Stimulated activated CD8-positive, alpha-beta memory T cell treated with anti-CD3 and anti-CD28 coated beads, Interleukin-4, amount 100 ng/mL, for 24 hours (primary cell): Measurements from ENCODE around the gene CCM2.
"Not testable (repeated sequence)": the region's sequence is repeated elsewhere in the genome, so short reads cannot be mapped to it uniquely, and the experiment has no call there.

Source experiments
- DNase-seq: peaks from one replicate; pipeline ENCODE4 v3.0.0-alpha.2; 2020; ENCODE audit warnings: low read depth

Gene CCM2

GRCh38 chr7:45034710-45035109 lies 34.7 kb downstream of the CCM2 start:
- not testable (repeated sequence) for DNase-seq

- no peak for DNase-seq
Measured at GRCh38 chr7:45035371-45035770, 35.4 kb downstream of the CCM2 start.

GRCh38 chr7:45035893-45036292 lies 35.9 kb downstream of the CCM2 start:
- DNase-seq = no peak

- no peak for DNase-seq
Measured at GRCh38 chr7:45036317-45036716, 36.3 kb downstream of the CCM2 start.

- DNase-seq = no peak
Measured at GRCh38 chr7:45036796-45037195, 36.8 kb downstream of the CCM2 start.

- no peak for DNase-seq
Measured at GRCh38 chr7:45037876-45038275, 37.9 kb downstream of the CCM2 start.

- DNase-seq = no peak
Measured at GRCh38 chr7:45039106-45039505, 39.1 kb downstream of the CCM2 start.

- no peak for DNase-seq
Measured at GRCh38 chr7:45044338-45044737, 44.3 kb downstream of the CCM2 start.

- no peak for DNase-seq
Measured at GRCh38 chr7:45048748-45049147, 48.7 kb downstream of the CCM2 start.

- DNase-seq = no peak
Measured at GRCh38 chr7:45050198-45050597, 50.2 kb downstream of the CCM2 start.

GRCh38 chr7:45052011-45052410 lies 52.0 kb downstream of the CCM2 start:
- DNase-seq = no peak

- DNase-seq = no peak
Measured at GRCh38 chr7:45053401-45053800, 53.4 kb downstream of the CCM2 start.

GRCh38 chr7:45053941-45054340 lies 53.9 kb downstream of the CCM2 start:
- DNase-seq = no peak

GRCh38 chr7:45054442-45054841 lies 54.4 kb downstream of the CCM2 start:
- no peak for DNase-seq

GRCh38 chr7:45055016-45055415 lies 55.0 kb downstream of the CCM2 start:
- no peak for DNase-seq

- no peak for DNase-seq
Measured at GRCh38 chr7:45055594-45056219, 55.7 kb downstream of the CCM2 start.

- no peak for DNase-seq
Measured at GRCh38 chr7:45057878-45058277, 57.9 kb downstream of the CCM2 start.

- DNase-seq = no peak
Measured at GRCh38 chr7:45060295-45060694, 60.3 kb downstream of the CCM2 start.

GRCh38 chr7:45061352-45061751 lies 61.4 kb downstream of the CCM2 start:
- DNase-seq = no peak

- DNase-seq = no peak
Measured at GRCh38 chr7:45061806-45062425, 61.9 kb downstream of the CCM2 start.

- no peak for DNase-seq
Measured at GRCh38 chr7:45064047-45064725, 64.2 kb downstream of the CCM2 start.

GRCh38 chr7:45065031-45065995 lies 65.3 kb downstream of the CCM2 start:
- DNase-seq = no peak
